ENCODE data around the gene DLST. TPM values are rescaled to one million over a fixed set of nuclear protein-coding genes. Genes with fewer than 3 reads are reported as not detected.

DLST gene
- total RNA-seq, 2 experiments from 2014 or later = 110 to 113 TPM

- intact Hi-C loops (cut with micrococcal nuclease) = loop anchor here (10.0 kb wide), 1 partner anchor 222 kb away; the partner anchor contains the start of gene LTBP2
- TF ChIP-seq CTCF (IDR thresholded peaks at IDR 0.05) = no peak
- ChIA-PET CTCF (interaction anchor here (0.8 to 4.9 kb wide), 6 partner anchors 18 to 227 kb away, joined by 3 to 32 read pairs (median 5); no protein-coding TSS in a partner anchor), POLR2A (interaction anchor here (0.7 to 1.3 kb wide), 3 partner anchors 16 to 61 kb away, joined by 3 to 5 read pairs (median 3); no protein-coding TSS in a partner anchor)
- DNase-seq = no peak
- no peak for ATAC-seq
- Mint-ChIP-seq H3K4me1 (ENCODE audit: low read depth) (peaks cover 67% of the 10 kb centered on the region), H3K27ac (peak overlapping the region; percentile 88), H3K4me3 (peak overlapping the region; percentile 6), H3K27me3 (no peaks in the 10 kb centered on the region), H3K9me3 (no peaks in the 10 kb centered on the region), H3K36me3 (ENCODE audit: low read depth) (peaks cover 18% of the 10 kb centered on the region)
These were observed 45.3 kb upstream of the DLST start for GRCh38 chr14:74836251-74836960.

- Mint-ChIP-seq H3K9me3 (no peaks in the 10 kb centered on the region), H3K4me3 (peak overlapping the region; percentile 61), H3K4me1 (ENCODE audit: low read depth) (peaks cover 80% of the 10 kb centered on the region), H3K27ac (peak overlapping the region; percentile 88), H3K27me3 (no peaks in the 10 kb centered on the region), H3K36me3 (ENCODE audit: low read depth) (peaks cover 20% of the 10 kb centered on the region)
- ChIA-PET POLR2A (no interaction called here), CTCF (interaction anchor here (4.9 kb wide), 1 partner anchor 23 kb away, joined by 32 read pairs; no protein-coding TSS in a partner anchor)
- no peak for TF ChIP-seq CTCF (IDR thresholded peaks at IDR 0.05)
- ATAC-seq = no peak
- intact Hi-C loops (cut with micrococcal nuclease) = loop anchor here (10.0 kb wide), 1 partner anchor 223 kb away; the partner anchor contains the start of gene LTBP2
- DNase-seq = no peak
These were observed 43.5 kb upstream of the DLST start for GRCh38 chr14:74838166-74838565.

- intact Hi-C loops (cut with micrococcal nuclease) = no loop called here
- ATAC-seq (peak; percentile 35), DNase-seq (peak; percentile 20)
- Mint-ChIP-seq H3K4me1 (ENCODE audit: low read depth) (peaks cover 66% of the 10 kb centered on the region), H3K27ac (peak overlapping the region; percentile 60), H3K27me3 (no peaks in the 10 kb centered on the region), H3K9me3 (no peaks in the 10 kb centered on the region), H3K4me3 (no peak overlapping the region), H3K36me3 (ENCODE audit: low read depth) (peaks cover 13% of the 10 kb centered on the region)
- TF ChIP-seq CTCF (IDR thresholded peaks at IDR 0.05) = no peak
- POLR2A ChIA-PET = no interaction called here
- CTCF ChIA-PET = interaction anchor here (1.0 to 1.2 kb wide), 2 partner anchors 20 to 65 kb away, joined by 3 to 4 read pairs; no protein-coding TSS in a partner anchor
These were observed 41.1 kb upstream of the DLST start for GRCh38 chr14:74840603-74841030.

DNA sequence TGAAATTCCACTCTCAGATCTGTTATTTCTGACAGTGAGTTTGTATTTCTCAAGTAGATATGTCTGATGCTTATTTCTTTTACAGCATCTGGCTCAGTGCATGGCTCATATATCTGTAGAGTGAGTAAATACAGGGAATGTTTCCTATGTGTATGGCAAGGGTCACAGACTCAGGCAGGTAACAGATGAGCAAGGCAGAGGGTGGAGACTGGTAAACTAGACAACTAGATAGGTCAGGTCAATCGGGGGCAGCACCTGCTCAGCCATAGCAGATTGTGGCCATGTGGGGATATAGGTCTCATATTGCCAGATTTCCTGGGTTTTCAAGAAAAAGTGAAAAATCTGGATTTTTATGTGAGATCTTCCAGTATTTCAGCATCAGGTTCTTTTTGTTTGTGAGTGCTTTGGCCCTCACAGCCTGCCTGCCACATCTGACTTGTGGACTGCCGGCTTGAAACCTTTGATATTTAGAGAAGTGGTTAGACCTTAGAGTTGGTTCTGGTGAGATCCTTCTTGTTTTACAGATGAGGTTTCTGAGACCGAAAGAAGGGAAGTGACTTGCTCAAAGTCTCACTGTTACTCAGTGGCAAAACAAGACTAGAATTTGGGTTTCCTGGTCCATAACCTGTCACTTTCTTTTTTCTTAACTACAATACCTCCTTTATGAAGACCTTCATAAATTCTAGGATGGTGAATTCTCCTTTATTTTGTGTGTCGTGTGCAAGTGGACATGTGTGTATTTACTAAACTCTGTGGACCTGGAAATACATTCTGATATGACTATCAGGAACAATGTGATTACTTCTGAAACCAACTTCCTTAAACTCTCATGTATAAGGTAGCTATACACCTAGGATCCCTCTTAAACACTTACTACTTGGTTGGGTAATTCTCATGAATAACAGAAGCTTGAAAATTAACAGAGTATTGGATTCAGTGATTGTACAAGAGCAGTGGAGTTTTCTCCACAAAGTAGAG, 40.2 kb upstream of the DLST start:
- ChIA-PET POLR2A (interaction anchor here (0.8 to 1.1 kb wide), 3 partner anchors 19 to 791 kb away, joined by 3 to 4 read pairs (median 4); no protein-coding TSS in a partner anchor), CTCF (interaction anchor here (0.9 to 2.3 kb wide), 3 partner anchors 13 to 20 kb away, joined by 3 to 19 read pairs (median 6); no protein-coding TSS in a partner anchor)
- DNase-seq (peak; percentile 56), ATAC-seq (peak; percentile 78)
- Mint-ChIP-seq H3K27me3 (no peaks in the 10 kb centered on the region), H3K36me3 (ENCODE audit: low read depth) (peaks cover 8% of the 10 kb centered on the region), H3K9me3 (no peaks in the 10 kb centered on the region), H3K4me3 (peak overlapping the region; percentile 0), H3K27ac (peak overlapping the region; percentile 60), H3K4me1 (ENCODE audit: low read depth) (peaks cover 64% of the 10 kb centered on the region)
- no peak for TF ChIP-seq CTCF (IDR thresholded peaks at IDR 0.05)
- intact Hi-C loops (cut with micrococcal nuclease) = no loop called here
